Frontal cortex (tissue), 4 donors: ENCODE measurements around the gene FAM228B. TPM values are rescaled to one million over a fixed set of nuclear protein-coding genes. Genes with fewer than 3 reads are reported as not detected.
"Not testable (repeated sequence)": the region's sequence is repeated elsewhere in the genome, so short reads cannot be mapped to it uniquely, and the experiment has no call there.

ENCODE experiments used
- DNase-seq, 2 donors: peaks; one replicate each; pipeline ENCODE4 v3.0.0; 2012; ENCODE audit warnings: low spot score in 2 of 2
- FAIRE-seq: peaks from 2 replicates; lab custom pipeline; 2012; peaks lifted over from hg19 to GRCh38; lab: Jason Lieb, UNC
- total RNA-seq: library from RNA; depleted of rRNA; stranded (reverse); fragments of >200 nt; gene quantifications from one replicate; pipeline ENCODE4 v1.2.3, GENCODE V29; 2014
- donor health status: control.
- donor health status: control.
- donor health status: control.

Gene FAM228B
- total RNA-seq, 1 donor from 2014 or later: 127 TPM

GRCh38 chr2:24191848-24192247 lies 68.6 kb downstream of the FAM228B start:
- DNase-seq (no peak), FAIRE-seq (no peak)

DNA sequence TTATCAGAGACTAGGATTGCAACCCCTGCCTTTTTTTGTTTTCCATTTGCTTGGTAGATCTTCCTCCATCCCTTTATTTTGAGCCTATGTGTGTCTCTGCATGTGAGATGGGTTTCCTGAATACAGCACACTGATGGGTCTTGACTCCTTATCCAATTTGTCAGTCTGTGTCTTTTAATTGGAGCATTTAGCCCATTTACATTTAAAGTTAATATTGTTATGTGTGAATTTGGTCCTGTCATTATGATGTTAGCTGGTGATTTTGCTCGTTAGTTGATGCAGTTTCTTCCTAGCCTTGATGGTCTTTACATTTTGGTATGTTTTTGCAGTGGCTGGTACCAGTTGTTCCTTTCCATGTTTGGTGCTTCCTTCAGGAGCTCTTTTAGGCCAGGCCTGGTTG lies 73.9 kb downstream of the FAM228B start:
- DNase-seq, FAIRE-seq: not testable (repeated sequence)

DNA sequence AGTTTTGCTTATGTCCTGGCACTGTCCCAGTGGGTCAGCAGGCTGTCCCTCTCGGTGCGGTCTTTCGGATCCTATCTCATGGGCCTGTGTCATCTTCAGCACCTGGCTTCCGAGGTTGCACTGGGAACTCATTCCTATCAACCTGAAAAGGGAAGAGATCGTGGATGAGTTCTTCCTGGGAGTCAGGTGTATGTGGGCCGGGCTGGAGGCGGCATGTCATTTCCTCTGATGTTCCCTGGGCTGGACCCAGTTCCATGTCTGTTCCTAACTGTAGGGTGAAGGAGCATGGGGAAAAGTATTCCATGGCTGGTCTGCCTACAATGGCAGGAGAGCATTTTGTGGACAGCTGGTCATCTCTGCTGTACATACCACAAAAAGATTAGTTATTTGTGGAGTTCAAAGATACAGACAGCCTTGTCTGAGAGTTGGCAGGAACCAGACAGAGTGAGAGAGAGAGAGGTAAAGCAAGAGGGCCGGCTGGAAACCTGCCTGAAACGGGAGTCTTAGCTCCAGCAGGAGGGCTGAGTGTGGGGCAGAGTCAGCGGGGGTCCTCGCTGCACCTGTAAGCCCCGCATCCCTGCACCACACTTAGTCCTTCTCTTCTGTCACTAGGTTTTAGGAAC lies 76.8 kb downstream of the FAM228B start:
- FAIRE-seq (no peak), DNase-seq (no peak)

GRCh38 chr2:24200799-24201198 lies 77.5 kb downstream of the FAM228B start:
- FAIRE-seq (no peak), DNase-seq (no peak)

- DNase-seq: no peak
- no peak for FAIRE-seq
These were observed 79.9 kb downstream of the FAM228B start for GRCh38 chr2:24203029-24203786.

- FAIRE-seq: no peak
- DNase-seq: no peak
These were observed 80.5 kb downstream of the FAM228B start for GRCh38 chr2:24203787-24204150.

DNA sequence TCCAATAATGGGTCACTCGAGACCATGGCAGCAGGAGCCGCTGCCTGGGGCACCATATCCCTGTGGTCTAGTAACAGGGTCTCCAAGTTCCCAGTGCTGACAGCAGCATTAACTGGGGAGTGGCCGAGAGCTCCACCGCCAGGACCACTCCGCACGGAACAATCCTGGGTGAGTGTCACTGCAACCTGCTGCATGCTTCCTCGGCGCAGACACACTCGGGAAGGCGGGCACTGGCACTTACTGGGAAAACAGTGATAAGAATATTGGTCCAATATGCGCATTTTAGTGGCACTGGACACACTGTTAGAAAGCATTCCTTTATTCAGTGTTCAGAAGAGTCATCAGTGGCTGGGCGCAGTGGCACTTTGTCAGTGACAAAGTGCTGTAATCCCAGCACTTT lies 81.2 kb downstream of the FAM228B start:
- no peak for FAIRE-seq
- no peak for DNase-seq

GRCh38 chr2:24205131-24205530 lies 81.9 kb downstream of the FAM228B start:
- no peak for DNase-seq
- no peak for FAIRE-seq

DNA sequence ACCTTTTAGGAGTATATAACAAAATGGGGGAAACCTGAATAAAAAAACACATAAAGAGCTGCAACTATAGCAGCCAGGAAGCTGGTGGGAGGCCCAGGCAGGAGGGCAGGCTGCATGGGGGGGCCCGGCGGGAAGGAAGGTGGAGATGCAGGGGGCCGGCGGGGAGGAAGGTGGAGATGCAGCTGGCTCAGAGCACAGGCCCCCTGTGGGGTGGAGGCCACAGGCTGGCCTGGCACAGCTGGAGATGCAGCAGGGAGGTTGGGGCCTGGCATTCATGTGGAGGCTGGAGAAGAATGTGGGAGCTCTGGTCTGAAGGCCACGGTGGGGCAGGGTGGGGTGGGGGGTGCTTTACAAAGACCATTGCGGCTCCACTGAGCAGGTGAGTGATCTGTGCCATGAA lies 83.0 kb downstream of the FAM228B start:
- FAIRE-seq (no peak), DNase-seq (no peak)

DNA sequence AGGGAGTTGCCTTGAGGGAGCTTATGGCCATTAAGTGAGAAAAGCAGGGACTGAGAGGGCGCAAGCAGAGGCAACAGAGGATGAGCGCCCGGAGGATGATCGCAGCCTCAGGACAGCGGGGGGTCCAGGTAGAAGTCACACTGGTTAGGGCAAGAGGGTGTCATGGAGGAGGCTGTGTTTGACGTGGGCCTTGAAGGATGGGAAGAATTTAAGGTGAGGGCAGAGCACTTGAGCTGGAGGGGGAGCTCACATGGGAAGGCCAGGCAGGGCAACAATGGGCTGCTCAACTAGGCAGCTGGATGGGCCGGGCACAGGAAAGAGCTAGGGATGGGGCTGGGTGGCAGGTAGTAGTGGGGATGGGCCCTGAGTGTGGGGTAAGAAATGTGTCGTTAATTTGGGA lies 83.4 kb downstream of the FAM228B start:
- no peak for DNase-seq
- FAIRE-seq: no peak

GRCh38 chr2:24207359-24207758 lies 84.1 kb downstream of the FAM228B start:
- DNase-seq (no peak), FAIRE-seq (no peak)

DNA sequence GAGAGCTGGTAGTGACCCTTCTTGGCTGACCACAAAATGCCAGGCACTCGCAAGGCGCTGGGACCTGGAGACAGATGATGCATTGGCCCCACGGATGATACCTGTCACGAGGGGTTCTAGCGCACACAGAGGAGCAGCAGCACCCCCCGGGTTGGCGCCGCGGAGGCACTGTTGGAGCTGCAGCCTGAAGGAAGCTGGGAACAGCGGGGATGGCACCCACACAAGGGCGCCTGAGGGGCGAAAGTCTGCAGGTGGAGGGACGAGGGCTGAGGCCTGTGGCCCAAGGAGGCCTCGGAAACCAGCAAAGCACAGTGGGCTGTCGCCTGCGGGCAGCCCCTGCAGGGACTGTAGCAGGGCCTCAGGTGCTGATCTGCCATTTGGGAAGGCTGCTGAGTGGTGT lies 85.2 kb downstream of the FAM228B start:
- DNase-seq: no peak
- FAIRE-seq: no peak

DNA sequence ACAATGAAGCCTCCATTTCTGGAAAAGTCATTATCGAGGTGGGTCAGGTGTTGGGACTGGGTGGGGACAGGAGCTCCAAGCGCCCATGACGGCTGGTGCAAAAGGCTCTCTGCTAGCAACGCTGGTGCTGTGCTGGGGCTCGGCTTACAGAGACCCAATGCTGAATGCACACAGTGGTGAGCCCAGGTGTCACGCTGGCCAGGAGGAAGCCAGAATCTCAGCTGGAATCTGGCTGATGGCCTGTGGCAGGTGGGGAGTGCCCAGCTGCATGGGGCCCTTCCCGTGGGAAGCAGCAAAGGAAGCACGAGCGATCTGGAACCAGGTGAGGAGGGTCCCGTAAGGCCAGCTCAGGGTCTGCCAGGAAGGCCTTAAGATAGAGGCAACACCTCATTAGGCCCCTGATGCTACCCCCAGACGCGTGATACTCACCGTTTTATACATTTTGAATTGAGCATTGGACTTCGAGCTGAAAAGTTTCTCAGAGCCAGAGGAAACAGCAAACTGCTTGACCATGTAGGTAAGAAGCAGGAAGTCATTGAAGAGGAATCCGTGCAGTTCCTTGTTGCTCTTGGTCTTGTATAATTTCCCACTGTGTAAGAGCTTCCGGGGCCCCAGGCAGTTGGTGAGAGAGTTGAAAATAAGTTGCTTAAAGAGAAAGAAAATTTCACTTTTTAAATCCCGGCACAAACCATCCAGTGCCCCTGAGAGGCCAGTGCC lies 86.3 kb downstream of the FAM228B start:
- DNase-seq (no peak), FAIRE-seq (no peak)

- FAIRE-seq: no peak
- DNase-seq: no peak
These were observed 86.8 kb downstream of the FAM228B start for GRCh38 chr2:24210106-24210455.

- FAIRE-seq: no peak
These were observed 87.5 kb downstream of the FAM228B start for GRCh38 chr2:24210723-24211122.

DNA sequence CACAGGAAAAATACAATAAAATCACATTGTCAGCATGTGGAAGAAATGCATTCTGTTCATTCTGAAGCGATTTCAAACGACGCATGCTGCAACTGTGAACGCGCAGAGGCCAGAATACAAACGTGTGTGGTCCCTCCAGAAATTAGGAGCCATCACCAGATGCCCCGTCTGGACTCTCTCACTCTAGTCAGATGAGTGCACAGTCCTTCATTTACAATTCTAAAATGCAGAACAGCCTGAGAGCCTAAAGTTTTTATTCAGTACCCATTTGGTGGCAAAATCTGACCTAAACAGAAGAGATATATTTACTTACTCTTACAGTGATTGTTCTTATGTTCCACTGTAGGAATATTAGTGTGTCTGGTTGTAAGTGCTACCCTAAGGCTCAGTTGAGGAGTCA lies 88.1 kb downstream of the FAM228B start:
- DNase-seq: no peak
- no peak for FAIRE-seq

More at GRCh38 chr2:24210723-24211122, 87.5 kb downstream of the FAM228B start:
- DNase-seq: no peak

DNA sequence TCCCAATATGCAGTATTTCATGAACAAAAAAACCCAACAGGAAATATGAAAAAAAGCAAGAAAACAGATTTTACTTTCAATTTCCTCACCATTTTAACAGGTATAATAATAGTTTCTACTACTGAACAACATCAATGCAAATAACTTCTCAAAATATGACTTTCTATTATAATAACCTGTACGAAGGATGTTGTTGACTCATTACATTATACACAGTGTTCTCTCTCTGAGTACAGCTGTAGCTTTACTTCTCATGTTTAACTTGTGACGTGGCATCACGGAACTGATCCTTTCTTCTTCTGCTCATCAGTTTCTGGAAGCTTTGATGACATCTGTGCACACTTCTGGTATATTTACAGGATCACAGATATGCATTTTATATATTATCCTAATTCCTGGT lies 91.6 kb downstream of the FAM228B start:
- DNase-seq: no peak
- FAIRE-seq: no peak
